ENCODE results near the gene CRK. TPM values are rescaled to one million over a fixed set of nuclear protein-coding genes. Genes with fewer than 3 reads are reported as not detected.

The CRK gene
- total and polyA plus RNA-seq, 10 of the 15 experiments (the other 5 are each of a cell fraction or from before 2014, with no cell fraction given), result 11.1 to 23.8 (median 20.5) TPM

GRCh38 chr17:1485423-1486376 lies 29.7 kb upstream of the CRK start (continued):
- TF ChIP-seq, protein P1, sequence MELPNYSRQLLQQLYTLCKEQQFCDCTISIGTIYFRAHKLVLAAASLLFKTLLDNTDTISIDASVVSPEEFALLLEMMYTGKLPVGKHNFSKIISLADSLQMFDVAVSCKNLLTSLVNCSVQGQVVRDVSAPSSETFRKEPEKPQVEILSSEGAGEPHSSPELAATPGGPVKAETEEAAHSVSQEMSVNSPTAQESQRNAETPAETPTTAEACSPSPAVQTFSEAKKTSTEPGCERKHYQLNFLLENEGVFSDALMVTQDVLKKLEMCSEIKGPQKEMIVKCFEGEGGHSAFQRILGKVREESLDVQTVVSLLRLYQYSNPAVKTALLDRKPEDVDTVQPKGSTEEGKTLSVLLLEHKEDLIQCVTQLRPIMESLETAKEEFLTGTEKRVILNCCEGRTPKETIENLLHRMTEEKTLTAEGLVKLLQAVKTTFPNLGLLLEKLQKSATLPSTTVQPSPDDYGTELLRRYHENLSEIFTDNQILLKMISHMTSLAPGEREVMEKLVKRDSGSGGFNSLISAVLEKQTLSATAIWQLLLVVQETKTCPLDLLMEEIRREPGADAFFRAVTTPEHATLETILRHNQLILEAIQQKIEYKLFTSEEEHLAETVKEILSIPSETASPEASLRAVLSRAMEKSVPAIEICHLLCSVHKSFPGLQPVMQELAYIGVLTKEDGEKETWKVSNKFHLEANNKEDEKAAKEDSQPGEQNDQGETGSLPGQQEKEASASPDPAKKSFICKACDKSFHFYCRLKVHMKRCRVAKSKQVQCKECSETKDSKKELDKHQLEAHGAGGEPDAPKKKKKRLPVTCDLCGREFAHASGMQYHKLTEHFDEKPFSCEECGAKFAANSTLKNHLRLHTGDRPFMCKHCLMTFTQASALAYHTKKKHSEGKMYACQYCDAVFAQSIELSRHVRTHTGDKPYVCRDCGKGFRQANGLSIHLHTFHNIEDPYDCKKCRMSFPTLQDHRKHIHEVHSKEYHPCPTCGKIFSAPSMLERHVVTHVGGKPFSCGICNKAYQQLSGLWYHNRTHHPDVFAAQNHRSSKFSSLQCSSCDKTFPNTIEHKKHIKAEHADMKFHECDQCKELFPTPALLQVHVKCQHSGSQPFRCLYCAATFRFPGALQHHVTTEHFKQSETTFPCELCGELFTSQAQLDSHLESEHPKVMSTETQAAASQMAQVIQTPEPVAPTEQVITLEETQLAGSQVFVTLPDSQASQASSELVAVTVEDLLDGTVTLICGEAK (IDR thresholded peaks at IDR 0.05; ENCODE audit: borderline replicate concordance), result no peak
- TF ChIP-seq ATF3 (IDR thresholded peaks at IDR 0.05; ENCODE audit: borderline replicate concordance, extremely low read depth, low read depth, low read length) (no peak), SRF (IDR thresholded peaks at IDR 0.05; ENCODE audit: low read depth in 2 of 2, low read length in 2 of 2) (no peak), STAT1 (conservative IDR thresholded peaks at IDR 0.05) (no peak), SMAD5 (IDR thresholded peaks at IDR 0.05; ENCODE audit: low read depth) (no peak), HDAC2 (IDR thresholded peaks at IDR 0.05) (no peak), USF1 (IDR thresholded peaks at IDR 0.05; ENCODE audit: borderline replicate concordance, extremely low read length, insufficient read depth, low read depth, low read length) (no peak), IRF5 (IDR thresholded peaks at IDR 0.05; ENCODE audit: borderline replicate concordance) (no peak), SREBF1 (IDR thresholded peaks at IDR 0.05; ENCODE audit: low read length) (no peak), TARDBP (IDR thresholded peaks at IDR 0.05; ENCODE audit: borderline replicate concordance) (no peak), IRF3 (IDR thresholded peaks at IDR 0.05) (no peak), DPF2 (IDR thresholded peaks at IDR 0.05) (peak; percentile 26), ZBED1 (IDR thresholded peaks at IDR 0.05; ENCODE audit: borderline replicate concordance) (no peak), POLR2A (IDR thresholded peaks at IDR 0.05; ENCODE audit: low read depth, low read length) (peak; percentile 62), TCF12 (IDR thresholded peaks at IDR 0.05; ENCODE audit: low read depth, low read length) (no peak), MTA3 (IDR thresholded peaks at IDR 0.05; ENCODE audit: borderline replicate concordance, low read length) (no peak), SIN3A (IDR thresholded peaks at IDR 0.05; ENCODE audit: low read depth, low read length) (no peak), PKNOX1 (IDR thresholded peaks at IDR 0.05) (no peak)
- TF ChIP-seq, protein P2, sequence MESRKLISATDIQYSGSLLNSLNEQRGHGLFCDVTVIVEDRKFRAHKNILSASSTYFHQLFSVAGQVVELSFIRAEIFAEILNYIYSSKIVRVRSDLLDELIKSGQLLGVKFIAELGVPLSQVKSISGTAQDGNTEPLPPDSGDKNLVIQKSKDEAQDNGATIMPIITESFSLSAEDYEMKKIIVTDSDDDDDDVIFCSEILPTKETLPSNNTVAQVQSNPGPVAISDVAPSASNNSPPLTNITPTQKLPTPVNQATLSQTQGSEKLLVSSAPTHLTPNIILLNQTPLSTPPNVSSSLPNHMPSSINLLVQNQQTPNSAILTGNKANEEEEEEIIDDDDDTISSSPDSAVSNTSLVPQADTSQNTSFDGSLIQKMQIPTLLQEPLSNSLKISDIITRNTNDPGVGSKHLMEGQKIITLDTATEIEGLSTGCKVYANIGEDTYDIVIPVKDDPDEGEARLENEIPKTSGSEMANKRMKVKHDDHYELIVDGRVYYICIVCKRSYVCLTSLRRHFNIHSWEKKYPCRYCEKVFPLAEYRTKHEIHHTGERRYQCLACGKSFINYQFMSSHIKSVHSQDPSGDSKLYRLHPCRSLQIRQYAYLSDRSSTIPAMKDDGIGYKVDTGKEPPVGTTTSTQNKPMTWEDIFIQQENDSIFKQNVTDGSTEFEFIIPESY (IDR thresholded peaks at IDR 0.05), result no peak
